GM12878 (cell line): ENCODE results near the gene FALEC. TPM values are rescaled to one million over a fixed set of nuclear protein-coding genes. Genes with fewer than 3 reads are reported as not detected.

Source experiments
- ATAC-seq: fragments of 200-7000 bp; cut with Tn5 transposase; 3 replicates; pipeline ENCODE4 v1.9.1; 2020; ENCODE audit warnings: mild to moderate bottlenecking, moderate library complexity
- BruUV-seq: library from RNA; stranded (reverse); fragments of 400-500 nt; replicated peaks from 2 replicates; lab custom pipeline; 2021; lab: Mats Ljungman, UMichigan
- CTCF ChIA-PET: fragments of 300-600 bp; sonication (Branson Sonifier 250); formaldehyde crosslinking; extraction: SDS; loops from one replicate; lab custom pipeline; 2021; ENCODE audit warnings: inconsistent platforms; lab: Yijun Ruan, JAX
- POLR2A ChIA-PET: fragments of 350-600 bp; formaldehyde crosslinking; extraction: SDS; loops from one replicate; lab custom pipeline; 2021; ENCODE audit warnings: inconsistent platforms; lab: Charles Lee
- RAD21 ChIA-PET: fragments of 300-600 bp; sonication (Branson Sonifier 250); formaldehyde crosslinking; loops from one replicate; lab custom pipeline; 2023; ENCODE audit warnings: antibody characterized with exemption; ENCODE audit not compliant: unreplicated experiment; lab: Charles Lee
- SMC1A ChIA-PET: fragments of 300-600 bp; sonication (Branson Sonifier 250); formaldehyde crosslinking; loops from one replicate; lab custom pipeline; 2023; ENCODE audit not compliant: unreplicated experiment, uncharacterized antibody; lab: Charles Lee
- DNase-seq: peaks from one replicate; pipeline ENCODE4 v3.0.0-alpha.2; 2011; ENCODE audit warnings: low read depth, low spot score
- FAIRE-seq: peaks from 3 replicates; lab custom pipeline; 2011; peaks lifted over from hg19 to GRCh38; lab: Jason Lieb, UNC
- H2AFZ ChIP-seq: 2 replicates; pipeline ENCODE4 v1.6.0; 2011; ENCODE audit warnings: low read depth, low read length, control low read depth; ENCODE audit not compliant: control insufficient read depth
- H3K27ac ChIP-seq: 2 replicates; pipeline ENCODE4 v1.5.1; 2011; ENCODE audit warnings: control low read depth; ENCODE audit not compliant: control insufficient read depth, insufficient read depth
- H3K27me3 ChIP-seq, 2 experiments: replicated peaks in 1 of 2; 2 replicates each; pipeline versions ENCODE4 v1.6.0 to v1.6.1; 2011; ENCODE audit warnings: low read length in 1 of 2; ENCODE audit not compliant: control insufficient read depth in 2 of 2, insufficient read depth in 2 of 2
- H3K36me3 ChIP-seq, 2 experiments: 2 replicates each; pipeline ENCODE4 v1.5.1; 2011; ENCODE audit warnings: low read length in 1 of 2; ENCODE audit not compliant: control insufficient read depth in 2 of 2, insufficient read depth in 2 of 2
- H3K4me1 ChIP-seq: 2 replicates; pipeline ENCODE4 v1.6.1; 2011; ENCODE audit warnings: mild to moderate bottlenecking, low read length, moderate library complexity, mixed read lengths; ENCODE audit not compliant: control insufficient read depth, insufficient read depth
- H3K4me2 ChIP-seq: 2 replicates; pipeline ENCODE4 v1.6.0; 2011; ENCODE audit warnings: control low read depth; ENCODE audit not compliant: control insufficient read depth, insufficient read depth
- H3K4me3 ChIP-seq: fragments of 200-600 bp; sonication (generic); 2 replicates; pipeline ENCODE4 v1.5.1; 2016
- H3K79me2 ChIP-seq: 2 replicates; pipeline ENCODE4 v1.6.0; 2011; ENCODE audit warnings: low read length; ENCODE audit not compliant: control insufficient read depth, insufficient read depth
- H3K9ac ChIP-seq: 2 replicates; pipeline ENCODE4 v1.8.0; 2011; ENCODE audit warnings: low read length, control low read depth, mixed read lengths; ENCODE audit not compliant: control insufficient read depth, insufficient read depth
- H3K9me3 ChIP-seq: replicated peaks from 3 replicates; pipeline ENCODE4 v1.5.1; 2011; ENCODE audit warnings: mild to moderate bottlenecking, low read length; ENCODE audit not compliant: control insufficient read depth, insufficient read depth
- H4K20me1 ChIP-seq: 2 replicates; pipeline ENCODE4 v1.6.0; 2011; ENCODE audit not compliant: control insufficient read depth, insufficient read depth
- ATF7 ChIP-seq: fragments of 450-650 bp; IDR thresholded peaks from 2 replicates; pipeline ENCODE4 v1.6.1; 2016; ENCODE audit warnings: low read depth, mild to moderate bottlenecking
- BHLHE40 ChIP-seq, 2 experiments: fragments of 450-650 bp in 1 of 2; IDR thresholded peaks; 2 replicates each; pipeline ENCODE4 v1.6.1; 2011 to 2017; ENCODE audit warnings: low read depth in 2 of 2, borderline replicate concordance in 1 of 2, improper control_type of control experiment in 1 of 2, low read length in 1 of 2, mild to moderate bottlenecking in 1 of 2
- CEBPB ChIP-seq, 2 experiments: fragments of 150-350 bp in 1 of 2; IDR thresholded peaks; 2 replicates each; pipeline ENCODE4 v1.6.1; 2012 to 2014; ENCODE audit warnings: low read depth in 2 of 2, low read length in 2 of 2, borderline replicate concordance in 1 of 2, inconsistent platforms in 1 of 2
- GATAD2B ChIP-seq: fragments of 450-650 bp; conservative IDR thresholded peaks from 2 replicates; pipeline ENCODE4 v1.6.1; 2017; ENCODE audit warnings: low read depth, mild to moderate bottlenecking, moderate library complexity
- HDAC6 ChIP-seq: fragments of 200-600 bp; sonication (generic); IDR thresholded peaks from one replicate; pipeline ENCODE4 v1.8.0; 2017; ENCODE audit warnings: antibody characterized with exemption; ENCODE audit not compliant: unreplicated experiment
- JUND ChIP-seq: IDR thresholded peaks from 2 replicates; pipeline ENCODE4 v1.6.1; 2012; ENCODE audit warnings: low read depth, mild to moderate bottlenecking, low read length, improper control_type of control experiment, moderate library complexity
- KDM1A ChIP-seq: fragments of 200-600 bp; sonication (generic); IDR thresholded peaks from 2 replicates; pipeline ENCODE4 v1.6.1; 2016; ENCODE audit warnings: borderline replicate concordance
- MXI1 ChIP-seq: fragments of 150-350 bp; IDR thresholded peaks from 2 replicates; pipeline ENCODE4 v1.6.1; 2011; ENCODE audit warnings: low read depth, mild to moderate bottlenecking, inconsistent platforms, low read length, improper control_type of control experiment
- PAX8 ChIP-seq: fragments of 450-650 bp; IDR thresholded peaks from 2 replicates; pipeline ENCODE4 v1.6.1; 2017; ENCODE audit warnings: mild to moderate bottlenecking, moderate library complexity
- SMC3 ChIP-seq: IDR thresholded peaks from 2 replicates; pipeline ENCODE4 v1.6.1; 2011; ENCODE audit warnings: low read length, improper control_type of control experiment, borderline replicate concordance
- TBL1XR1 ChIP-seq: IDR thresholded peaks from 2 replicates; pipeline ENCODE4 v1.6.1; 2012; ENCODE audit warnings: low read depth, low read length, improper control_type of control experiment
- WGBS: methylation state at CpG from one replicate; pipeline ENCODE4 v1.1.6; 2016; ENCODE audit warnings: low lambda C conversion rate; ENCODE audit not compliant: insufficient replicate concordance, insufficient coverage; ENCODE audit errors: missing lambda C conversion rate; 5-methylcytosine and 5-hydroxymethylcytosine counted together
- in situ Hi-C: fragments of 300-500 bp; cut with MboI; formaldehyde crosslinking; loops from 9 replicates; pipeline ENCODE4 v1.14.3; 2018; ENCODE audit warnings: mixed read lengths
- intact Hi-C: fragments of 100-400 bp; cut with micrococcal nuclease; formaldehyde crosslinking; loops from one replicate; pipeline ENCODE4 v1.14.2; 2022; ENCODE audit not compliant: unreplicated experiment
- polyA plus RNA-seq, 11 experiments: library from polyadenylated mRNA; depleted of rRNA in 4 of 11; unstranded in 6 of 11; stranded (reverse) in 5 of 11; fragments of >200 nt; fragmentation: Nextera tagmentation in 4 of 11; fragmentation: Illumina TruSeq in 1 of 11; extraction: Ambion mirVana in 4 of 11; extraction: Trizol in 1 of 11; gene quantifications; 1 replicate in 1 of 11; 2 replicates in 10 of 11; pipeline versions ENCODE4 v1.2.1 to v1.2.3, GENCODE V29; 2011 to 2016; ENCODE audit warnings: inconsistent platforms in 2 of 11, missing spikeins in 2 of 11, low read depth in 1 of 11
- total RNA-seq, 4 experiments: library from RNA; depleted of rRNA in 3 of 4; stranded (reverse); fragments of >200 nt in 3 of 4; fragmentation: Illumina TruSeq in 1 of 4; extraction: Trizol in 1 of 4; gene quantifications; 2 replicates each; pipeline versions ENCODE4 v1.2.1 to v1.2.3, GENCODE V29; 2013 to 2021

The FALEC gene
- total and polyA plus RNA-seq, 10 of the 15 experiments (the other 5 are each of a cell fraction or from before 2014, with no cell fraction given): 0.21 to 0.71 (median 0.32) TPM; not detected in 3

GRCh38 chr1:150543500-150544143, 28.1 kb downstream of the FALEC start:
- no peak overlapping the region for H3K27ac ChIP-seq
- peaks cover 1% of the 10 kb centered on the region; the same call in 1 of the 2 replicates for H3K4me1 ChIP-seq
- no peaks in the 10 kb centered on the region for H3K27me3 ChIP-seq
- no peak overlapping the region for H3K4me3 ChIP-seq
- SMC1A ChIA-PET: interaction anchor here (0.7 to 1.0 kb wide), 2 partner anchors 17 to 293 kb away, joined by 3 read pairs; no protein-coding TSS in a partner anchor
- FAIRE-seq (no peak), DNase-seq (no peak), ATAC-seq (no peak)
- no peaks in the 10 kb centered on the region for H3K9me3 ChIP-seq
- RAD21 ChIA-PET: interaction anchor here (0.6 to 1.1 kb wide), 2 partner anchors 17 to 42 kb away, joined by 3 to 4 read pairs; no protein-coding TSS in a partner anchor
- no peak overlapping the region for H2AFZ ChIP-seq
- POLR2A ChIA-PET: no interaction called here
- no peak for TF ChIP-seq PAX8
- no peak for TF ChIP-seq JUND
- TF ChIP-seq KDM1A: no peak
- TF ChIP-seq TBL1XR1: no peak
- no peak for TF ChIP-seq MXI1
- no peak for TF ChIP-seq GATAD2B
- no peak for TF ChIP-seq HDAC6
- TF ChIP-seq SMC3: no peak
- no peak for TF ChIP-seq BHLHE40 (IDR thresholded peaks at IDR 0.05; ENCODE audit: borderline replicate concordance in 1 of 2, low read depth in 2 of 2, low read length in 1 of 2)
- no peak for TF ChIP-seq CEBPB (IDR thresholded peaks at IDR 0.05; ENCODE audit: borderline replicate concordance in 1 of 2, low read depth in 2 of 2, low read length in 2 of 2)
- no peak for TF ChIP-seq ATF7
- TF ChIP-seq, all 136 proteins: peak for 0
- Histone ChIP-seq H3K36me3 (no peaks in the 10 kb centered on the region), H3K79me2 (no peaks in the 10 kb centered on the region), H3K9ac (no peak overlapping the region), H4K20me1 (no peaks in the 10 kb centered on the region), H3K4me2 (no peak overlapping the region)
- BruUV-seq: no TSS peak
- in situ Hi-C loops (no loop called here), intact Hi-C loops (no loop called here)
- CTCF ChIA-PET: interaction anchor here (4.9 kb wide), 1 partner anchor 11 kb away, joined by 20 read pairs; no protein-coding TSS in a partner anchor
- 76% methylated on average over 13 of the region's 13 CpGs for WGBS
